HepG2 (cell line): Measurements from ENCODE around the gene ICAM5. TPM values are rescaled to one million over a fixed set of nuclear protein-coding genes. Genes with fewer than 3 reads are reported as not detected.
A peak's percentile ranks its signal among the peaks of the same experiment; 100 is the strongest.

Source experiments
- AGO1 ChIP-seq: fragments of 200-400 bp; formaldehyde crosslinking; IDR thresholded peaks from 2 replicates; pipeline ENCODE4 v1.6.1; 2017; ENCODE audit warnings: mild to moderate bottlenecking, low read depth, low read length, moderate library complexity; ENCODE audit not compliant: poor library complexity, severe bottlenecking
- CC2D1A ChIP-seq: sonication (generic); formaldehyde crosslinking; IDR thresholded peaks from 2 replicates; pipeline ENCODE4 v1.8.1; 2023; ENCODE audit warnings: mild to moderate bottlenecking, missing genetic modification reagents
- CEBPZ ChIP-seq: IDR thresholded peaks from 2 replicates; pipeline ENCODE4 v1.6.1; 2012; ENCODE audit warnings: low read length, improper control_type of control experiment
- DZIP1 ChIP-seq: sonication (generic); formaldehyde crosslinking; IDR thresholded peaks from 2 replicates; pipeline ENCODE4 v1.5.0; 2020; ENCODE audit warnings: mild to moderate bottlenecking, missing genetic modification reagents
- GATA4 ChIP-seq: sonication (generic); IDR thresholded peaks from 2 replicates; pipeline ENCODE4 v1.6.1; 2016; ENCODE audit warnings: antibody characterized with exemption, low read depth, borderline replicate concordance
- GATAD2A ChIP-seq: IDR thresholded peaks from 2 replicates; pipeline ENCODE4 v1.6.1; 2016
- HOXA7 ChIP-seq: sonication (generic); formaldehyde crosslinking; IDR thresholded peaks from 2 replicates; pipeline ENCODE4 v1.8.1; 2022; ENCODE audit warnings: mild to moderate bottlenecking, missing genetic modification reagents, moderate library complexity
- JUND ChIP-seq: sonication (generic); formaldehyde crosslinking; IDR thresholded peaks from 2 replicates; pipeline ENCODE4 v1.8.0; 2022; ENCODE audit warnings: mild to moderate bottlenecking, missing genetic modification reagents
- MBNL3 ChIP-seq: fragments of 250-450 bp; sonication (Bioruptor Pico); conservative IDR thresholded peaks from 2 replicates; pipeline ENCODE4 v1.8.0; 2022; ENCODE audit warnings: mild to moderate bottlenecking, inconsistent platforms
- MIER3 ChIP-seq: IDR thresholded peaks from 2 replicates; pipeline ENCODE4 v1.6.1; 2016; ENCODE audit warnings: missing compliant biosample characterization, borderline replicate concordance
- NFIC ChIP-seq: IDR thresholded peaks from 2 replicates; pipeline ENCODE4 v1.6.1; 2012; ENCODE audit warnings: mild to moderate bottlenecking, low read length, inconsistent platforms
- NFRKB ChIP-seq: fragments of 450-650 bp; IDR thresholded peaks from 2 replicates; pipeline ENCODE4 v1.6.1; 2017
- PLRG1 ChIP-seq: fragments of 450-650 bp; conservative IDR thresholded peaks from 2 replicates; pipeline ENCODE4 v1.6.1; 2016
- PRDM15 ChIP-seq: sonication (generic); formaldehyde crosslinking; IDR thresholded peaks from 2 replicates; pipeline ENCODE4 v1.4.0; 2020; ENCODE audit warnings: missing genetic modification reagents
- SP4 ChIP-seq: sonication (generic); formaldehyde crosslinking; IDR thresholded peaks from 2 replicates; pipeline ENCODE4 v1.8.1; 2023; ENCODE audit warnings: mild to moderate bottlenecking, missing genetic modification reagents
- THYN1 ChIP-seq: sonication (generic); formaldehyde crosslinking; IDR thresholded peaks from 2 replicates; pipeline ENCODE4 v1.8.1; 2023; ENCODE audit warnings: low read depth, mild to moderate bottlenecking, moderate library complexity, missing genetic modification reagents, borderline replicate concordance
- WIZ ChIP-seq: sonication (generic); formaldehyde crosslinking; IDR thresholded peaks from 2 replicates; pipeline ENCODE4 v1.5.1; 2020; ENCODE audit warnings: mild to moderate bottlenecking, missing genetic modification reagents
- ZBTB20 ChIP-seq: sonication (generic); formaldehyde crosslinking; IDR thresholded peaks from 2 replicates; pipeline ENCODE4 v1.8.1; 2023; ENCODE audit warnings: missing genetic modification reagents, low read depth, mild to moderate bottlenecking, borderline replicate concordance
- ZKSCAN5 ChIP-seq: sonication (generic); formaldehyde crosslinking; IDR thresholded peaks from 2 replicates; pipeline ENCODE4 v1.5.1; 2020; ENCODE audit warnings: mild to moderate bottlenecking, missing genetic modification reagents
- ZNF513 ChIP-seq: sonication (generic); formaldehyde crosslinking; conservative IDR thresholded peaks from 2 replicates; pipeline ENCODE4 v1.5.0; 2020; ENCODE audit warnings: missing genetic modification reagents
- polyA plus RNA-seq, 8 experiments: library from polyadenylated mRNA; depleted of rRNA in 3 of 8; stranded (reverse) in 7 of 8; unstranded in 1 of 8; fragments of >200 nt; fragmentation: Illumina TruSeq in 4 of 8; extraction: Trizol in 4 of 8; gene quantifications; 2 replicates each; pipeline versions ENCODE4 v1.2.1 to v1.2.3, GENCODE V29; 2011 to 2016; ENCODE audit warnings: low read depth in 4 of 8, missing spikeins in 1 of 8, mixed read lengths in 1 of 8; ENCODE audit not compliant: insufficient read depth in 1 of 8
- total RNA-seq, 5 experiments: library from RNA; depleted of rRNA; stranded (reverse); fragments of >200 nt; fragmentation: Illumina TruSeq; extraction: Trizol; gene quantifications; 2 replicates each; pipeline ENCODE4 v1.2.3, GENCODE V29; 2016; ENCODE audit warnings: low read depth in 1 of 5

Gene ICAM5
- total and polyA plus RNA-seq, 2 of the 13 experiments (the other 11 are each of a cell fraction or from before 2014, with no cell fraction given) = 0.46 to 1.6 TPM

GRCh38 chr19:10289167-10289835 lies 451 bp upstream of the ICAM5 start (continued):
- TF ChIP-seq DZIP1 (CRISPR knock-in tag) (no peak; the same call in 1 of the 2 replicates), THYN1 (CRISPR knock-in tag) (no peak), PLRG1 (no peak), MBNL3 (CRISPR knock-in tag) (no peak), AGO1 (peak; percentile 68), HOXA7 (CRISPR knock-in tag) (no peak), ZBTB20 (CRISPR knock-in tag) (no peak), JUND (no peak), ZNF513 (CRISPR knock-in tag) (no peak), CC2D1A (CRISPR knock-in tag) (no peak), MIER3 (CRISPR knock-in tag) (no peak), CEBPZ (no peak), NFRKB (no peak), GATA4 (no peak), PRDM15 (no peak), GATAD2A (CRISPR knock-in tag) (no peak; the same call in 1 of the 2 replicates), WIZ (CRISPR knock-in tag) (no peak), NFIC (no peak), ZKSCAN5 (CRISPR knock-in tag) (no peak), SP4 (CRISPR knock-in tag) (0 out of 2 replicates have a peak, but pooled peaks have one; percentile 29)
